CMK (cell line): ENCODE data around the gene EZR.

Source experiments
- DNase-seq: peaks from one replicate; pipeline ENCODE4 v3.0.0-alpha.2; 2010; ENCODE audit warnings: low read depth

Gene EZR

GRCh38 chr6:158725704-158726103 is 93.5 kb downstream of the EZR start:
- no peak for DNase-seq

DNA sequence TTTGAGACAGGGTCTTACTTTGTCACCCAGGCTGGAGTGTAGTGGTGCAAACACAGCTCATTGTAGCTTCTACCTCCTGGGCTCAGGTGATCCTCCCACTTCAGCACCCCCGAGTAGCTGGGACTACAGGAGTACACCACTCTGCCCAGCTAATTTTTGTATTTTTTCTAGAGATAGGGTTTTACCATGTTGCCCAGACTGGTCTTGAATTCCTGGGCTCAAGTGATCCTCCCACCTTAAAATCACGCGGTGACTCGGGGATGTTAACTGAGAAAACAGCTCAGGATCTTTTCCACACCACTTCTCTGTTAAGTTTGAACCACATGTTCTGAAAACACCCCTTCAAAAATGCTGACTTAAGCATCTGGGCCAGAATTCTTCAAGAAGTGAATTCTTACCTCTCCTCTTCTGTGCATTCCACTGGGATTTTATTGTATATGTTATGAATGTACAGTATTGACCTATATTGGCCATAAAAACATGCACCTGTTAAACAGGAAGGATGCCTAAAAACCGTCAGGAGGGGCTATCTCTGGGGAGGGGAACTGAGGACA is 96.9 kb downstream of the EZR start:
- DNase-seq, result no peak

DNA sequence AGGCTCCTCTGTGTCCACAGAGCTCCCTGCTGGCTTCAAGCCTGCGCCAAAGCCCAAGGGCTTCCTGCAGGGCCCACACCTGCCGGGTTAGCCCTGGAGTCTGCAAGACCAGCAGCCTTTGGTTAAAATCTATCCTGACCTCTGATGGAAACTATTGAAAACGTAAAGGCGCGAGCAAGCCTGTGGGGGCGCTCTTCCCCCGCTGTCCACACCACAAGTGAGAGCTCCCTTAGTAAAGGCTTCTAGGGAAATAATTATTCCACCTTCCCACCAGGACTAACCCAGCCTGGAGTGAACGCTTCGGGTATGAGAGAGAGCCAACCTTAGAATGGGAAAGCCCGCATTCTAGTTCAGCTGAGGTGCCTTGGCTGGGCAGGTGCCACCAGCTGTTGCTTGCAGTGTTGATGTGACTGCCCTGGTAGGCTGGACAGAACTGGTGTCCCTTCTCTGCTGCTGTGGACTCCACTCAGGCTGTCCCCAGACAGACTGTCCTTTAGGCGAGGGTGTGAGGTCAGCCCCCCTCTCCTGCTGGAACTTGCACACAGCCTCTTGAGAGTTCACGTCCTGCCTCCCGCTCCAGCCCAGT is 100.6 kb downstream of the EZR start:
- no peak for DNase-seq

GRCh38 chr6:158717341-158718330 is 101.5 kb downstream of the EZR start:
- no peak for DNase-seq
